ENCODE data around the gene ILK. TPM values are rescaled to one million over a fixed set of nuclear protein-coding genes. Genes with fewer than 3 reads are reported as not detected.

Gene ILK
- total RNA-seq, 1 experiment from 2014 or later = 86.5 TPM

DNA sequence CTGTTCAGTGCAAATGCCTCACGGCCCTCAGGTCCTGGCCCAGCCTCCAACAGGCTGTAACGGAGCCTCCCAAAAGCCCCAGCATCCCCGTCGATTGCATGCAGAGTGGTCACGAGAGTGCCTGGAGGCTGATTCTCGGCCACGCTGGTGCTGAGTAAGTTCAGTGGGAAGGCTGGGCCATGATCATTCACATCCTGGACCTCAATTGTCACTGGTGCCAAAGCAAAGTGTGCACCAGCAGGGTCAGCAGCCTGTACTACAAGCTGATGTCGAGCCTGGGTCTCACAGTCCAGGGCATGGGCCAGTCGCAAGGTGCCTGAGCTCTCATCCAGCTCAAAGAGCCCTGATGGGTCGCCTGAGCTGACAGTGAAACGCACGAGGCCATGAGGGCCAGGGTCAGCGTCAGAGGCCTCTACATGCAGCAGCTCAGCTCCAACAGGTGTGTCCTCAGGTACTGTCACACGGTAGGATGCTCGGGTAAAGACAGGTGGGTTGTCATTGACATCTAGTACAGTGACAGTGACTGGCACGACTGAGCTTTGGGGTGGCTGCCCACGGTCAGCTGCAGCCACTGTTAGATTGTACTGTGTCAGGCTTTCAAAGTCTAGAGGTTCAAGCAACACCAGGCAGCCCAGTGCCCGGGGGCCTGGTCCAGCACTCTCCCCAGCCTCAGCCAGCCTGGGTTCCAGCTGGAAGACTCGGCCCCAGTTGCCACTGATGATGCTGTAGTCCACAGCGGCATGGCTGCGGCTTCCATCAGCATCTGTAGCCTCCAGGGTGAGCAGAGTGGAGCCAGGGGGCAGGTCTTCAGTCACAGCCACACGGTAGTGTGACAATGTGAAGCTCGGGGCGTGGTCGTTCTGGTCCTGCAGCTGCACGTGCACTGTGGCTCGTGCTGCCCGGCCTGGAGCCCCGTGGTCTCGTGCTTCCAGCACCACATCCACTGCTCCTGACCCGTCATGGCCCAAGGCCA is 20.1 kb downstream of the ILK start:
- CTCF ChIA-PET = no interaction called here
- no TSS peak for BruUV-seq (replicated peaks)

DNA sequence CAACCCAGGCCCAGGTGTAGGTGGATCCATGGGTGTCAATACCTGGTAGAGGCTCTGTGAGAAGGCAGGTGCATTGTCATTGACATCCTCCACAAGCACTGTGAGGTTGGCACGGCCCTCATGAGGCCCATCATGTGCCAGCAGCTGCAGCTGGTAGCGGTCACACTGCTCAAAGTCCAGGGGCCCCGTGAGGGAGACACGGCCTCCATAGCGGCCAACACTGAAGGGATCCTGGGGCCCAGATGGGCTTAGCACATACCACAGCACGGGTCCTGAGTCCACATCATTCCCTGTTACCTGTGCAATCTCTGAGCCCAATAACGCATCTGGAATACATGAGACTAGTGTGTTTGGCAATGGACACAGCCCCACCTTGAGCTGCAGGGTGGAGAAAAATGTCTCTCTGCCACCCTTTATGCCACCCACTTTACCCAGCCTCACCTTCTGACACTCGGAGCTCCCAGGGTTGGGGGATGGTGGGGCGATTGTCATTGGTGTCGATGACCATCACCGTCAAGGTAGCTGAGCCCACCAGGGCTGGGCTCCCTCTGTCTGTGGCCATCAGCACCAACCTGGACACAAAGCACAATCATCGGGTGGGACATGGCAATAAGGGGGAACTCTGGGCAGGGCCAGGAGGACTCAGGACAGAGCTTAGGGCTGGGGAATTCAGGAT is 21.7 kb downstream of the ILK start:
- CTCF ChIA-PET = no interaction called here
- Histone ChIP-seq H3K27ac (ENCODE audit: low read depth, low read length, poor library complexity, severe bottlenecking) (no peak overlapping the region), H3K4me3 (ENCODE audit: low read depth, low read length, poor library complexity, severe bottlenecking) (no peak overlapping the region), H3K4me1 (ENCODE audit: insufficient read depth, low read length, poor library complexity, severe bottlenecking) (no peaks in the 10 kb centered on the region), H3K36me3 (ENCODE audit: insufficient read depth, low read length, poor library complexity, severe bottlenecking) (no peaks in the 10 kb centered on the region), H3K9me3 (ENCODE audit: low read depth, low read length, poor library complexity, severe bottlenecking) (no peaks in the 10 kb centered on the region), H3K27me3 (replicated peaks; ENCODE audit: insufficient read depth, low read depth, low read length, poor library complexity) (no peaks in the 10 kb centered on the region)
- intact Hi-C loops (cut with micrococcal nuclease; ENCODE audit: unreplicated experiment) = no loop called here
- TF ChIP-seq, protein P1, sequence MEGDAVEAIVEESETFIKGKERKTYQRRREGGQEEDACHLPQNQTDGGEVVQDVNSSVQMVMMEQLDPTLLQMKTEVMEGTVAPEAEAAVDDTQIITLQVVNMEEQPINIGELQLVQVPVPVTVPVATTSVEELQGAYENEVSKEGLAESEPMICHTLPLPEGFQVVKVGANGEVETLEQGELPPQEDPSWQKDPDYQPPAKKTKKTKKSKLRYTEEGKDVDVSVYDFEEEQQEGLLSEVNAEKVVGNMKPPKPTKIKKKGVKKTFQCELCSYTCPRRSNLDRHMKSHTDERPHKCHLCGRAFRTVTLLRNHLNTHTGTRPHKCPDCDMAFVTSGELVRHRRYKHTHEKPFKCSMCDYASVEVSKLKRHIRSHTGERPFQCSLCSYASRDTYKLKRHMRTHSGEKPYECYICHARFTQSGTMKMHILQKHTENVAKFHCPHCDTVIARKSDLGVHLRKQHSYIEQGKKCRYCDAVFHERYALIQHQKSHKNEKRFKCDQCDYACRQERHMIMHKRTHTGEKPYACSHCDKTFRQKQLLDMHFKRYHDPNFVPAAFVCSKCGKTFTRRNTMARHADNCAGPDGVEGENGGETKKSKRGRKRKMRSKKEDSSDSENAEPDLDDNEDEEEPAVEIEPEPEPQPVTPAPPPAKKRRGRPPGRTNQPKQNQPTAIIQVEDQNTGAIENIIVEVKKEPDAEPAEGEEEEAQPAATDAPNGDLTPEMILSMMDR (conservative IDR thresholded peaks at IDR 0.05; ENCODE audit: low read depth, low read length) = no peak
- no peak for TF ChIP-seq EZH2 (IDR thresholded peaks at IDR 0.05; ENCODE audit: borderline replicate concordance, low read depth, low read length, poor library complexity, severe bottlenecking)
- POLR2A ChIA-PET (ENCODE audit: low non-redundant PET) = no interaction called here
- no peak for DNase-seq (ENCODE audit: low spot score)
- no TSS peak for BruUV-seq (replicated peaks)

More for the DNA sequence above, 20.1 kb downstream of the ILK start:
- no peak overlapping the region for H3K4me3 ChIP-seq (ENCODE audit: low read depth, low read length, poor library complexity, severe bottlenecking)
- TF ChIP-seq, protein P1 (conservative IDR thresholded peaks at IDR 0.05; ENCODE audit: low read depth, low read length) = no peak
- TF ChIP-seq EZH2 (IDR thresholded peaks at IDR 0.05; ENCODE audit: borderline replicate concordance, low read depth, low read length, poor library complexity, severe bottlenecking) = no peak
- H3K4me1 ChIP-seq (ENCODE audit: insufficient read depth, low read length, poor library complexity, severe bottlenecking) = peaks cover 4% of the 10 kb centered on the region
- POLR2A ChIA-PET (ENCODE audit: low non-redundant PET) = no interaction called here
- intact Hi-C loops (cut with micrococcal nuclease; ENCODE audit: unreplicated experiment) = no loop called here
- H3K36me3 ChIP-seq (ENCODE audit: insufficient read depth, low read length, poor library complexity, severe bottlenecking) = no peaks in the 10 kb centered on the region
- no peak overlapping the region for H3K27ac ChIP-seq (ENCODE audit: low read depth, low read length, poor library complexity, severe bottlenecking)
- no peak for DNase-seq (ENCODE audit: low spot score)
- H3K9me3 ChIP-seq (ENCODE audit: low read depth, low read length, poor library complexity, severe bottlenecking) = no peaks in the 10 kb centered on the region
- no peaks in the 10 kb centered on the region for H3K27me3 ChIP-seq (replicated peaks; ENCODE audit: insufficient read depth, low read depth, low read length, poor library complexity)

DNA sequence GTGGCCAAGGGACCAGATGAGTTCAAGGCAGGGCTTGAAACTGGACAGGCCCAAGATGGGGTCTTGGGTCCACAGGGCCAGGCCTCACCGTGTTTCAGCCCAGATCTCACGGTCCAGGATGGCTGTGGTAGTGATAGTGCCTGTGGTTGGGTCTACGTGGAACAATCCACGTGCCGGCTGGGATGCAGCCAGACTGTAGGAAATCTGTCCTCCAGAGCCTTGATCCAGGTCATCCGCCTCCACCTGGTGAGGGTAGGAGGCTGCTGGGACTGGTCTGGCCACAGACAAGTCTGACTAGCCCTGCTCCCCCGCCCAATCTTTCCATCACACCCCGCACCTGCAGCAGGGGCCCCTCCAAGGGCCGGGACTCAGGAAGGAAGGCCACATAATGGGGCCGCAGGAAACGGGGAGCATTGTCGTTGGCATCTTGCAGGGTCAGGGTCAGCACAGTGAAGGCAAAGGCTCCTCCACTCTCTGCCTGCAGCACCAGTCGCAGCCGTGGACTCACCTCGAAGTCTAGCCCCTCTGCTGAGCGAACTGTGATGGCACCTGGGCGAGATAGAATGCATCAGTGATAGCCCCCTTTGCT is 22.4 kb downstream of the ILK start:
- no peak for TF ChIP-seq EZH2 (IDR thresholded peaks at IDR 0.05; ENCODE audit: borderline replicate concordance, low read depth, low read length, poor library complexity, severe bottlenecking)
- TF ChIP-seq, protein P1 (conservative IDR thresholded peaks at IDR 0.05; ENCODE audit: low read depth, low read length) = no peak
- ChIA-PET CTCF (no interaction called here), POLR2A (ENCODE audit: low non-redundant PET) (no interaction called here)
- Histone ChIP-seq H3K9me3 (ENCODE audit: low read depth, low read length, poor library complexity, severe bottlenecking) (no peaks in the 10 kb centered on the region), H3K27ac (ENCODE audit: low read depth, low read length, poor library complexity, severe bottlenecking) (no peak overlapping the region), H3K27me3 (replicated peaks; ENCODE audit: insufficient read depth, low read depth, low read length, poor library complexity) (no peaks in the 10 kb centered on the region), H3K4me3 (ENCODE audit: low read depth, low read length, poor library complexity, severe bottlenecking) (no peak overlapping the region), H3K36me3 (ENCODE audit: insufficient read depth, low read length, poor library complexity, severe bottlenecking) (no peaks in the 10 kb centered on the region), H3K4me1 (ENCODE audit: insufficient read depth, low read length, poor library complexity, severe bottlenecking) (no peaks in the 10 kb centered on the region)
- BruUV-seq (replicated peaks) = no TSS peak
- DNase-seq (ENCODE audit: low spot score) = no peak
- intact Hi-C loops (cut with micrococcal nuclease; ENCODE audit: unreplicated experiment) = no loop called here
